DOHH2 (cell line): ENCODE data around the gene SMC6.

Experiments used
- H3F3A ChIP-seq: fragments of 200-600 bp; sonication (generic), shearing (Covaris generic); 2 replicates; pipeline ENCODE4 v1.6.0; 2016; ENCODE audit warnings: antibody characterized with exemption, mild to moderate bottlenecking; ENCODE audit not compliant: control insufficient read depth, insufficient read depth
- H3K27ac ChIP-seq: fragments of 200-600 bp; sonication (generic); 2 replicates; pipeline ENCODE4 v1.5.1; 2014; ENCODE audit warnings: low read depth, mild to moderate bottlenecking, low read length, moderate library complexity
- H3K27me3 ChIP-seq: fragments of 200-600 bp; sonication (generic); 2 replicates; pipeline ENCODE4 v1.6.1; 2014; ENCODE audit warnings: mild to moderate bottlenecking, low read length, mixed read lengths; ENCODE audit not compliant: control insufficient read depth
- H3K36me3 ChIP-seq: fragments of 200-600 bp; sonication (generic); 2 replicates; pipeline ENCODE4 v1.6.1; 2014; ENCODE audit warnings: mild to moderate bottlenecking, low read length, moderate library complexity, mixed read lengths; ENCODE audit not compliant: control insufficient read depth
- H3K4me1 ChIP-seq: fragments of 200-600 bp; sonication (generic); 2 replicates; pipeline ENCODE4 v1.6.1; 2014; ENCODE audit warnings: mild to moderate bottlenecking, low read length, mixed read lengths; ENCODE audit not compliant: control insufficient read depth
- H3K4me2 ChIP-seq: fragments of 200-600 bp; sonication (generic); 2 replicates; pipeline ENCODE4 v1.6.0; 2014; ENCODE audit warnings: mild to moderate bottlenecking, low read length, moderate library complexity
- H3K4me3 ChIP-seq: fragments of 200-600 bp; sonication (generic); 2 replicates; pipeline ENCODE4 v1.5.1; 2014; ENCODE audit warnings: mild to moderate bottlenecking, low read length, mixed read lengths
- H3K79me2 ChIP-seq: fragments of 200-600 bp; sonication (generic); 2 replicates; pipeline ENCODE4 v1.6.1; 2014; ENCODE audit warnings: mild to moderate bottlenecking, low read length, mixed read lengths; ENCODE audit not compliant: control insufficient read depth
- H3K9me2 ChIP-seq: fragments of 200-600 bp; sonication (generic); replicated peaks from 2 replicates; pipeline ENCODE4 v1.6.1; 2014; ENCODE audit warnings: mild to moderate bottlenecking, low read length, mixed read lengths; ENCODE audit not compliant: control insufficient read depth
- H3K9me3 ChIP-seq: fragments of 200-600 bp; sonication (generic); 2 replicates; pipeline ENCODE4 v1.6.1; 2014; ENCODE audit warnings: antibody characterized with exemption, low read length, mixed read lengths; ENCODE audit not compliant: control insufficient read depth, insufficient read depth
- H4K20me1 ChIP-seq: fragments of 200-600 bp; sonication (generic); 2 replicates; pipeline ENCODE4 v1.6.0; 2014; ENCODE audit warnings: low read depth, mild to moderate bottlenecking, antibody characterized with exemption, low read length, moderate library complexity; ENCODE audit not compliant: control insufficient read depth, insufficient read depth
- EZH2phosphoT487 ChIP-seq: fragments of 200-600 bp; sonication (generic); IDR thresholded peaks from 2 replicates; pipeline ENCODE4 v1.6.1; 2017; ENCODE audit warnings: borderline replicate concordance, mild to moderate bottlenecking, antibody characterized with exemption, low read length, moderate library complexity, mixed read lengths
- TF ChIP-seq, protein P1 (sequence below): fragments of 200-600 bp; sonication (generic); IDR thresholded peaks from one replicate; pipeline ENCODE4 v1.5.1; 2014; ENCODE audit warnings: antibody characterized with exemption, mild to moderate bottlenecking, low read depth, low read length; ENCODE audit not compliant: poor library complexity, severe bottlenecking

The SMC6 gene

DNA sequence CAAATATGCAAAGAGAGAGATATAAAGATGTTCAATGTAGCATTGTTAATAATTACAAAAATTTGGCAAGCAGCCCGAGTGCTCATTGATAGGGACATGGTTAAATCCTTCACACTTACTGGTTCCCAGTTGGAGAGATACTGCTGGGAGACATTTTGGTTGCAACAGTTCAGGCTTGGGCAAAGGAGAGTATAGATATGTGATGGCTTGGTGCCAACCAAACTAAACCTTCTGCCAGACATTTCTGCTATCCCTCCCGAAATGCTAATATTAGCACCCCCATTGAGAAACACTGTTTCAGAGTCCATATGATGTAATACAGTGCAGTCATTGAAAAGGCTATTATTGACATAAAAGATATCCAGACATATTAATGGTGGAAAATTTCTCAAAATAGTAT lies 11.8 kb upstream of the SMC6 start:
- H3K27ac ChIP-seq, result no peak overlapping the region
- H3K27me3 ChIP-seq, result no peaks in the 10 kb centered on the region
- no peaks in the 10 kb centered on the region for H3K9me2 ChIP-seq
- peaks cover 72% of the 10 kb centered on the region for H3K36me3 ChIP-seq
- TF ChIP-seq, protein P1, sequence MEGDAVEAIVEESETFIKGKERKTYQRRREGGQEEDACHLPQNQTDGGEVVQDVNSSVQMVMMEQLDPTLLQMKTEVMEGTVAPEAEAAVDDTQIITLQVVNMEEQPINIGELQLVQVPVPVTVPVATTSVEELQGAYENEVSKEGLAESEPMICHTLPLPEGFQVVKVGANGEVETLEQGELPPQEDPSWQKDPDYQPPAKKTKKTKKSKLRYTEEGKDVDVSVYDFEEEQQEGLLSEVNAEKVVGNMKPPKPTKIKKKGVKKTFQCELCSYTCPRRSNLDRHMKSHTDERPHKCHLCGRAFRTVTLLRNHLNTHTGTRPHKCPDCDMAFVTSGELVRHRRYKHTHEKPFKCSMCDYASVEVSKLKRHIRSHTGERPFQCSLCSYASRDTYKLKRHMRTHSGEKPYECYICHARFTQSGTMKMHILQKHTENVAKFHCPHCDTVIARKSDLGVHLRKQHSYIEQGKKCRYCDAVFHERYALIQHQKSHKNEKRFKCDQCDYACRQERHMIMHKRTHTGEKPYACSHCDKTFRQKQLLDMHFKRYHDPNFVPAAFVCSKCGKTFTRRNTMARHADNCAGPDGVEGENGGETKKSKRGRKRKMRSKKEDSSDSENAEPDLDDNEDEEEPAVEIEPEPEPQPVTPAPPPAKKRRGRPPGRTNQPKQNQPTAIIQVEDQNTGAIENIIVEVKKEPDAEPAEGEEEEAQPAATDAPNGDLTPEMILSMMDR, result no peak
- no peak for TF ChIP-seq EZH2phosphoT487
- no peak overlapping the region for H3K4me2 ChIP-seq
- peaks cover 6% of the 10 kb centered on the region; the same call in 1 of the 2 replicates for H3F3A ChIP-seq
- no peaks in the 10 kb centered on the region for H3K9me3 ChIP-seq
- H3K79me2 ChIP-seq, result peaks cover 16% of the 10 kb centered on the region
- H3K4me3 ChIP-seq, result no peak overlapping the region
- H3K4me1 ChIP-seq, result no peaks in the 10 kb centered on the region
- no peaks in the 10 kb centered on the region for H4K20me1 ChIP-seq

DNA sequence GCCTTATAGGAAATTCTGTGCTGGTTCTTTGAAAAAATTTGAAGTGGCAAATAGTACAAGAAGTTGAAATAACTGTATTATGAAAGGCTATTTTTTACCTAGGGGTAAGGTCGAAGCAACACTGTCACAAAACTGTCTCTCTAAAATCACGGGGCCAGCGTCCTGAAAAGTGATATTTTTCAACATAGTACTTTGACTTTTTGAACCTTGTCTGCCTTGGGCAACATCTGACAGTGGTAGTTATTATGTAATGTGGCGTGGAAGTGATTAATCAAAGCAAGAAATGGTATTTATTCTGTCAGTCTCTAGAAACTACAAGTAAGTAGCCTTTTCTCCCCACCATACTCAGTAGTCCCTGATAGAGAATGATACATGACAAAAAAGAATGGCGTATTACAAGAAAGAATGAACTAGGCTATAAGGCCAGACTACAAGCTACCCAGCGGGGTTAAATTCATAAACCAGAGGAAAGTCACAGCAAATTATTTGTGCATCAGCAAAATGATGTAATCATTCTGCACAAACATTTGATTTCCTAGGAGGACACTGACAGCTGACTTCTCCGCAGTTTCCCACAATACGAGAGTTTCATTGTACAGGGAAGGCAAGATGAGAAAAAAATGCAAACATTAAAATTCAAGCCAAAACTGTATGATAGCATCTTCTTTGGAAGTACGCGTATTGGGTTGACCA lies 10.2 kb upstream of the SMC6 start:
- no peak overlapping the region for H3K27ac ChIP-seq
- H3K4me3 ChIP-seq, result no peak overlapping the region
- no peak overlapping the region for H3K4me2 ChIP-seq
- peaks cover 32% of the 10 kb centered on the region for H3K79me2 ChIP-seq
- no peaks in the 10 kb centered on the region for H3K27me3 ChIP-seq
- no peaks in the 10 kb centered on the region for H3K4me1 ChIP-seq
- H3K36me3 ChIP-seq, result peaks cover 76% of the 10 kb centered on the region
- H3K9me2 ChIP-seq, result no peaks in the 10 kb centered on the region
- no peak for TF ChIP-seq EZH2phosphoT487
- TF ChIP-seq, protein P1, result no peak
- no peaks in the 10 kb centered on the region for H3K9me3 ChIP-seq
- no peaks in the 10 kb centered on the region for H4K20me1 ChIP-seq
- H3F3A ChIP-seq, result peaks cover 6% of the 10 kb centered on the region; the same call in 1 of the 2 replicates

DNA sequence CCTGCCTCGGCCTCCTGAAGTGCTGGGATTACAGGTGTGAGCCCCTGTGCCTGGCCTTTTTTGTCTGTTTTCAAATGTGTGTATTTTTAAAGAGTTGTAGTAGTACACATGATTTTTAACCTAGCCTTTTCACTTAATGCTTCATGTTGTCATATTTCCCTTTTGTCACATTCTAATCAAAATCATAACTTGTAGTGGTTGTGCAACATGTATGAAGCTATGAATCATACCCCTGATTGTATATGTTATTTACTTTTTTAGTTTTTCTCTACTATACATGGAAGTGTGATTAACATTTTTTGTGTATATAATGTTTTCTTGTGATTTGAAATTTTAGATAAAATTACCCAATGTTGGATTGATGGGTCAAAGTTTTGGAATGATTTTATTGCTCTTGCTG lies 8.8 kb upstream of the SMC6 start:
- Histone ChIP-seq H3K4me2 (no peak overlapping the region), H3K4me3 (no peak overlapping the region), H3K9me3 (no peaks in the 10 kb centered on the region), H3K79me2 (peaks cover 46% of the 10 kb centered on the region), H3K4me1 (peaks cover under 1% of the 10 kb centered on the region; the same call in 1 of the 2 replicates), H3K27ac (no peak overlapping the region), H3K27me3 (no peaks in the 10 kb centered on the region), H3K9me2 (no peaks in the 10 kb centered on the region), H3K36me3 (peaks cover 73% of the 10 kb centered on the region), H3F3A (peaks cover 6% of the 10 kb centered on the region; the same call in 1 of the 2 replicates), H4K20me1 (0 out of 2 replicates have a peak, but pooled peaks cover 3% of the 10 kb centered on the region)
- TF ChIP-seq, protein P1, result no peak
- TF ChIP-seq EZH2phosphoT487, result no peak
